T follicular helper cell (primary cell): ENCODE data around the gene COL1A1.

ENCODE experiments used
- DNase-seq: peaks from one replicate; pipeline ENCODE4 v3.0.0-alpha.2; 2020; ENCODE audit warnings: low read depth
- total RNA-seq, 2 experiments: gene quantifications; one replicate each; lab custom pipeline; 2026; lab: John Stamatoyannopoulos, UW

COL1A1 gene
- total RNA-seq: 0.83 to 1.9 reads per million in 2 experiments

DNA sequence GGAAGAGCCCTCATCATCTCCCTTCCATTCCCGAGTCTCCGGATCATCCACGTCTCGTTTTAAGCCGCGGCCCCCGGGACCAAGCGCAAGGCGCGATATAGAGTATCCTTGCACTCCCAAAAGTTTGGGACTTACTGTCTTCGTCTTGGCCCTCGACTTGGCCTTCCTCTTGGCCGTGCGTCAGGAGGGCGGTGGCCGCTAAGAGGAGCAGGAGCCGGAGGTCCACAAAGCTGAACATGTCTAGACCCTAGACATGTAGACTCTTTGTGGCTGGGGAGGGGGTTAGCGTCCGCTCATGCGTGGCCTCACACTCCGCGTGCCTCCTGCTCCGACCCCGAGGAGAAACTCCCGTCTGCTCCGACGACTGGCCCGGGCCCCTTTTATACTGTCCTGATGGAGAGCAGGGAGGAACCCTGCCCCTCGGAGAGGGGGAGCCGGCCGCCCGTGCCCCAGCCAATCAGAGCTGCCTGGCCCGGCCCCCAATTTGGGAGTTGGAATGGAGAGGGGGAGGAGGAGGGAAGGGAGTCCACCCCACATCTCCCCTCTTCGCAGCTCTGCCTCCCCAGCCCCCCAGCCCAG, at the start of gene COL1A1:
COL1A1 (minus strand) TSS at position 356 of the 579 bp plus-strand sequence; CDS start at position 238, 118 bp downstream.
- no peak for DNase-seq

DNA sequence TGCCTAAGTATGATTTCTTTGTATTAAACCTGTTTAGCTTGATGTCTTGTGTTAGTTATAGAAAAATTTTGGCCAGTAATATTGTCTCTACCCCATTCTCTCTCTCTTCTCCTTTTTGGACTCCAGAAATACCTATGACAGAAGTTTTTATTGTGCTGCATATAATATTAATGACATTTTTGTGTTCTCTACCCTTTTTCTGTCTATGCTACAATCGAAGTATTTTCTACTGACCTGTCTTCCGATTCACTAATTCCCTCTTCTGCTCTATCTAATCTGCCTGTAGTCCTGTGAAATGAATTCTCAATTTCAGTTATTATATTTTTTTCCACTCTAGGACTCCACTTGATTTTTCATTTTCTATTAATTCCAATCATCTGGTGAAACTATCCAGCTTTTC, 46.8 kb upstream of the COL1A1 start:
- no peak for DNase-seq

DNA sequence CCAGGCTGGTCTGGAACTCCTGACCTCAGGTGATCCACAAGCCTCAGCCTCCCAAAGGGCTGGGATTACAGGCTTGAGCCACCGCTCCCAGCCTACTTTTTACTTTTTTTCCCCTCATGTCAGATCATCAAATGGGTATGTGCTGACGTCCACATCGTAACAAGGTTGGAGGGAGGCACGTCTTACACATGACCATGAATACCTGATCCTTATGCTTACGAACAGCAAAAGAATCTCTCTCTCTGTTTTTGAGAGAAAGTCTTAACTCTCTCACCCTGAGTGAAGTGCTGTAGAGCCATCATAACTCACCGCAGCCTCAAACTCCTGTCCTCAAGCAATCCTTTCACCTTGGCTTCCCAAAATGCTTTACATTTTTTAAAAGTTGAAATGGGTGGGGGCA, 43.3 kb upstream of the COL1A1 start:
- no peak for DNase-seq

DNA sequence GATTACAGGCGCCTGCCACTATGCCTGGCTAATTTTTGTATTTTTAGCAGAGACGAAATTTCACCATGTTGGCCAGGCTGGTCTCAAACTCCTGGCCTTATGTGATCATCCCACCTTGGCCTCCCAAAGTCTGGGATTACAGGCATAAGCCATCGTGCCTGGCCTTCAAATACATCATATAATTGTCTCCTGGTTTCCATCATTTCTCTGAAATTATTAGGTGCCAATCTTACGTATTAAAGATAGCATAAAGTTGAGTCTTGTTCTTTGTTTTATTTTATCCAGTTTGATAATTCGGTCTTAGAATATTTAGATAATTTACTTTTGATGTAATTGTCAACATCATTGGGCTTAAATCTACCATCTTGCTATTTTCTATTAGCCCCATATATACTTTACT, 40.0 kb upstream of the COL1A1 start:
- DNase-seq: no peak

DNA sequence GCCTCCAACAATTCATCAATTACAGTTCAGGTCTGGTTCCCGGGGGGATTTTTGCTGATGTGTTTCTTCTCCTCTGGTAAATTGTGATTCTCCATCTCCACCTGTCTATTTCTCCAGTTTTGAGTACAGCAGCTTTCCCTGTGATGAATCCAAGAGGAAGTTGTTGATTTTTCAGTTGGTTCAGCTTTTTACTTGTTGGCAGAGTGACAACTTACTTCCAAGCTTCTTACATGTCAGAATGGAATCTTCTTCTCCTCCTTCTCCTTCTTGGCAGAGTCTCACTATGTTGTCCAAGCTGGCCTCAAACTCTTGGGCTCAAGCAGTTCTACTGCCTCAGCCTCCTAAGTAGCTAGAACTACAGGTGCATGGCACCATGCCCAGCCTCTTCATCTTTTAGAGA, 39.4 kb upstream of the COL1A1 start:
- DNase-seq: no peak

- DNase-seq: no peak
Observed at GRCh38 chr17:50239937-50240336, 38.5 kb upstream of the COL1A1 start.

- no peak for DNase-seq
Observed at GRCh38 chr17:50238601-50239280, 37.3 kb upstream of the COL1A1 start.

GRCh38 chr17:50237901-50238300, 36.5 kb upstream of the COL1A1 start:
- DNase-seq: no peak

DNA sequence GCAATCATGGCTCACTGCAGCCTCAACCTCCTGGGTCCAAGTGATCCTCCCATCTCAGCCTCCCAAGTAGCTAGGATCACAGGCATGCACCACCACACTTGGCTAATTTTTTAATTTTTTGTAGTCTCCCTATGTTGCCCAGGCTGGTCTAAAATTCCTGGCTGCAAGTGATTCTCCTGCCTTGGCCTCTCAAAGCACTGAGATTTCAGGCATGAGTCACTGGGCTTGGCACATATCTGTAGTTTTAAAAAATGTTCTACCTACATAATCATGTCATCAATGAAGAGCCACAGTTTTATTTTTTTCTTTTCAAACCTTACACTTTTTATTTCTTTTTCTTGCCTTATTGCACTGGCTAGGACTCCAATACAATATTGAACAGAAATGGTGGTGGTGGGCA, 33.1 kb upstream of the COL1A1 start:
- no peak for DNase-seq

DNA sequence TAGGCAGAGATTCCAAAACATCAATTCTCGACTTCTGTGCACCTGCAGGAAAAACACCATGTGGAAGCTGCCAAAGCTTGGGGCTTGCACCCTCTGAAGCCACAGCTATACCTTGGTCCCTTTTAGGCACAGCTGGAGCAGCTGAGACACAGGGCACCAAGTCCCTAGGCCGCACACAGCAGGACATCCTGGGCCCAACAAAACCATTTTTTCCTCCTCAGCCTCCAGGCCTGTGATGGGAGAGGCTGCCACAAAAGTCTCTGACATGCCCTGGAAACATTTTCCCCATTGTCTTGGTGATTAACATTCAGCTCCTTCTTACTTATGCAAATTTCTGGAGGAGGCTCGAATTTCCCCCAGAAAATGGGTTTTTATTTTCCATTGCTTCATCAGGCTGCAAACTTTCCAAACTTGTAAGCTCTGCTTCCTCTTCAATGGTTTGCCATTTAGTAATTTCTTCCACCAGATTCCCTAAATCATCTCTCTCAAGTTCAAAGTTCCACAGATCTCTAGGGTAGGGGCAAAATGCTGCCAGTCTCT, 24.3 kb upstream of the COL1A1 start:
- DNase-seq: no peak

DNA sequence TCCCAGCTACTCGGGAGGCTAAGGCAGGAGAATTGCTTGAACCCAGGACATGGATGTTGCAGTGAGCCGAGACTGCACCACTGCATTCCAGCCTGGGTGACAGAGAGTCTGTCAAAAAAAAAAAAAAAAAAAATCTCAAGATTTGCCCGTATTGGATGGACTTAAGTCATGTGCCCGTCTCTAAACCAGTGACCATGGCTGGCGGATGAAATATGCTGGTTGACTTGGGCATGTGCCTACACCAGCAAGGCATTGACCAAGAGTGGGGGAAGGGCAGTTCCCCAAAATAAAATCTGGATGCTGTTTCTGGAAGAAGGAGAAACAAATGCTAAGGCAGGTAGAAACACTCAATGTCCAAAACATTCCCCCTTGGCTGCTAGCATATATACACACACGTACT, 21.5 kb upstream of the COL1A1 start:
- no peak for DNase-seq

- DNase-seq: no peak
Observed at GRCh38 chr17:50221864-50222545, 20.6 kb upstream of the COL1A1 start.

GRCh38 chr17:50221266-50221863, 19.9 kb upstream of the COL1A1 start:
- no peak for DNase-seq

DNA sequence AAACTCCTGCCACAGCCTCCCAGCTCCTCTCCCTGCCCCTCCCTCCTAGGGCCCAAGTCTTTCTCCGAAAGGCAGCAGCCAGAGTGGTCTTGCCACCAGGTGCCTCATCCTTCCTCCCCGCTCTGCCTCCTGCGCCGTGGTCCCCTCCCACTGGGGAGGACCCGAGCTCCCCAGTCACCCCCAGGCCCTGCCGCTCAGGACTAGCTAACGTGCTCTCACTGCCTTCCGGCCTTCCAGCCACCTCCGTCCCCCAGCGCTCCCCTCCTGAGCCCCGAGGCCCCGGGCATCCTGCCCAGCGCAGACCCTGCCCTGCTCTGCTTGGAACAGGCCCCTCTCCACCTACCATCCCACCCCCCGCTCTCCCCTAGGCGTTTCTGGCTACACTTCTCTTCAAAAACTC, 19.4 kb upstream of the COL1A1 start:
- no peak for DNase-seq

DNA sequence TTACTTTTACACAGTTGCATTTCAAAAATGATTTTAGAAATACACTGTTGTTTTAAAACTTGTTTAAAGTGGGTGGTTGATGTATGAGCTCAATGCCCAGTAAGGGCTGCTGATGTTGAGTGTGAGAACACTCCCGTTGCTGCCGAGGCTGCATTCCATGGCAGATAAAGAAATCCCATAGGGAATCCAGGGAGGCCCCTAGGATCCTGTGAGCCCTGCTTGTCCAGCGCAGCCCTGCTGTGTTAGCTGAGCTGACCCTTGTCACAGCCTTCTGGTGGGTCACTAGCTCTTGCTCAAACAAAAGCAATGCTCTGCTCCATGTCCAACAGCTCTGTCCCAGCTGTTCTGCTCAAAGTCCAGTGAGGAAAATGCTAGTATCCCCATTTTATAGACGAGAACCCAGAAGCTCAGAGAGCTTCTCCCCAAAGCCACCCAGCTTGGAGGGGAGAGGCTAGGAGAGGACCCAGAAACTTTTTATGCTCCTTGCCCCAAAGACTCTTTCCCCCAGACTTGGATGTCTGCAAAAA, 18.6 kb upstream of the COL1A1 start:
- DNase-seq: no peak

DNA sequence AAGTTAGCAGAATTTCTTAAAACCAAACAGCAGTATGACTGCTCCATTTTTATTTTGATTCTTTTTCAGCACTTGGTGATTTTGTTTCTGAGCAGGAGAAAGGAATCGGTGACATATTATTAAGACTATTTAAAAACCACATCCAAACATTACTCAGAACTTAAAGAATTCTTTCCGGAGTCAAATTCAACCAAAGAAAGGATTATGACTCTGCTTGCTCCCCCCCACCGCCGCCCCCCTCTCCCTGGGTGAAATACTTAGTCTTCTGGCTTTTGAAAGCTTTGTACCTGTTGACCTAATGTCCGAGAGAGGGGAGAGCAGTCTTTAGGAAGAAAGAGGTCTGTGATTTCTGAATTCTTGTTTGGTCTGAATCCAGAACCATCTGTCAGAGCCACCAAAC, 17.9 kb upstream of the COL1A1 start:
- no peak for DNase-seq

GRCh38 chr17:50218771-50219315, 17.4 kb upstream of the COL1A1 start:
- DNase-seq: no peak

DNA sequence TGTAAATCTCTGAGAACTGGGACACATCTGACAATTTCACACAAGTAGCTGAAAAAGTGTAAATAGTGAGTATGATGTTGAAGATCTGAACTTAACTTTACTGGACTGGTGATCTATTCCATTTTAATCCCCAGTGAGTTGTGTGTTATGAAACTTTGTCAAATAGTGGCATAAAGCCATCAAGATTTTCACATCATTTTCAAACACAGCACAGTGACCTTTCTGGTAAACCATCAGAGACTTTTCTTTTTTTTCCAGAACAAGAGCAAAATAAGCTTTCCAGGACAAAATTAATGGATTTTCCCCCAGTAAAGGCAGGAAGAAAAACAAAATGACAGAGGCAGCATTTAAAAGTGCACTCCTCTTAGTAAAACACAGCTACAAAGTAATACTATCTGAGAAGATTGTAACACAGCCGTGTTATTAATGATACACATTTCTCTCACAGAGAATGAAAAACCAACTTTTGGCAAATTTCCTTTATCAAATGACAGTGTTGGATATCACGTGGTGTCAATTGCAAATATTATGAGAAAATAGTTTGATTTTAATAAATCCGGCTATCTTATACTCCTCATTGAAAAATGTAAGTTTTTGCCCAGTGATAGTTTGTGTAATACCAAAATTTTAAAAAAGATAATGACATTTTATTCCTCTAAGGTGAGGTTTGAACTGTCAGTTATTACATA, 16.8 kb upstream of the COL1A1 start:
- no peak for DNase-seq

DNA sequence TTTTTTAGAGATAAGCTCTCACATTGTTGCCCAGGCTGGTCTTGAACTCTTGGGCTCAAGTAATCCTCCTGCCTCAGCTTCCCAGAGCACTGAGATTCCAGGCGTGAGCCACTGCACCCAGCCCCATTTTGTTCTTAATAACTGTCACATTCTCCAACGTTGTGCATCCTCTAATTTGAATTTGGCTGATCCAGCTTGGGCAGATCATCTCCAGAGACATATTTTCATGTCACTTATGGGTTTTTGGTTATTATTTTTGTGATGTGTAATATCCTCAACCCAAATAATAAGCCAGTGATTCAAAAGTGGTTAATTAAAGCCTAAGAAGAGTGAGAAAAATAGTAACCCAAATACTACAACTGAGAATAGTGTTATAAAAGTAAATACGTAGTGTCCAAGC, 16.2 kb upstream of the COL1A1 start:
- no peak for DNase-seq

- DNase-seq: no peak
Observed at GRCh38 chr17:50214976-50215760, 13.7 kb upstream of the COL1A1 start.
